ENCODE results near the gene HECTD1.

- TF ChIP-seq CTCF (IDR thresholded peaks at IDR 0.05; ENCODE audit: insufficient read depth, low read depth, low read length) (no peak), EZH2 (IDR thresholded peaks at IDR 0.05; ENCODE audit: insufficient read depth, low read length) (no peak)
Measured at GRCh38 chr14:31174433-31174832, 33.2 kb downstream of the HECTD1 start.
